Amygdala (tissue), 56 donors: ENCODE results near the gene FBXO11.

ENCODE experiments used
- DNase-seq, 56 donors: peaks; one replicate each; lab custom pipeline; 2025; lab: John Stamatoyannopoulos, UW

Gene FBXO11

DNA sequence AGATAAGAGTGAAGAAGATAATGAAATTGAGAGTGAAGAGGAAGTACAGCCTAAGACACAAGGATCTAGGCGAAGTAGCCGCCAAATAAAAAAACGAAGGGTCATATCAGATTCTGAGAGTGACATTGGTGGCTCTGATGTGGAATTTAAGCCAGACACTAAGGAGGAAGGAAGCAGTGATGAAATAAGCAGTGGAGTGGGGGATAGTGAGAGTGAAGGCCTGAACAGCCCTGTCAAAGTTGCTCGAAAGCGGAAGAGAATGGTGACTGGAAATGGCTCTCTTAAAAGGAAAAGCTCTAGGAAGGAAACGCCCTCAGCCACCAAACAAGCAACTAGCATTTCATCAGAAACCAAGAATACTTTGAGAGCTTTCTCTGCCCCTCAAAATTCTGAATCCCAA is 107.7 kb downstream of the FBXO11 start:
- DNase-seq = peak in 1 of 56 donors; percentile 21

DNA sequence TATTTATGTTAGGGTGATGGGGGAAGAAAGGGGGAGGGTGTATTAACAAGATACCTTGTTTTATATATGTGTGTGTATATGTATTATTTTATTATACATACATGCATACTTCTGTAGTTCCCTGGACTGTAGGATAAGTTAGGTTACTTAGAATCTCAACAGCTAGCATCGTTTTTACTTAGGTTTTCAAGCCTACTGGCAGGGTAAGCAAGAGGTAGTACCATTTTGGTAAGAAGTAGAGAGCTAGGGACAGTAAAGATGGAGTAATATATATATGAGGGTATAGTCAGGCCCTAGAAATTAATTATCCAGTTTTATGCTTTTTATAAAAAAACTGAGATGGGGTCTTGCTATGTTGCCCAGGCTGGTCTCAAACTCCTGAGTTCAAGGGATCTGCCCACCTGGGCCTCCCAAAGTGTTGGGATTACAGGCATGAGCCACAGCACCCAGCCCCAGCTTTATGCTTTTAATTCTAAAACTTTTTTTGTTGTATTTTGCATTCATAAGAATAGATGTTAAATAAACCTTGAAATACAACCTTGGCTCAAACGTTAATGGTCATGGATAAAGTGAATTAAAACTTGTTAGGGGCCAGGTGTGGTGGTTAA is 110.1 kb downstream of the FBXO11 start:
- no peak for DNase-seq

GRCh38 chr2:47785986-47786385 is 120.3 kb downstream of the FBXO11 start:
- no peak for DNase-seq

- DNase-seq = peak in 3 of 56 donors; percentile 2 to 6 (median 5)
Observed at GRCh38 chr2:47784352-47784851, 121.9 kb downstream of the FBXO11 start.

DNA sequence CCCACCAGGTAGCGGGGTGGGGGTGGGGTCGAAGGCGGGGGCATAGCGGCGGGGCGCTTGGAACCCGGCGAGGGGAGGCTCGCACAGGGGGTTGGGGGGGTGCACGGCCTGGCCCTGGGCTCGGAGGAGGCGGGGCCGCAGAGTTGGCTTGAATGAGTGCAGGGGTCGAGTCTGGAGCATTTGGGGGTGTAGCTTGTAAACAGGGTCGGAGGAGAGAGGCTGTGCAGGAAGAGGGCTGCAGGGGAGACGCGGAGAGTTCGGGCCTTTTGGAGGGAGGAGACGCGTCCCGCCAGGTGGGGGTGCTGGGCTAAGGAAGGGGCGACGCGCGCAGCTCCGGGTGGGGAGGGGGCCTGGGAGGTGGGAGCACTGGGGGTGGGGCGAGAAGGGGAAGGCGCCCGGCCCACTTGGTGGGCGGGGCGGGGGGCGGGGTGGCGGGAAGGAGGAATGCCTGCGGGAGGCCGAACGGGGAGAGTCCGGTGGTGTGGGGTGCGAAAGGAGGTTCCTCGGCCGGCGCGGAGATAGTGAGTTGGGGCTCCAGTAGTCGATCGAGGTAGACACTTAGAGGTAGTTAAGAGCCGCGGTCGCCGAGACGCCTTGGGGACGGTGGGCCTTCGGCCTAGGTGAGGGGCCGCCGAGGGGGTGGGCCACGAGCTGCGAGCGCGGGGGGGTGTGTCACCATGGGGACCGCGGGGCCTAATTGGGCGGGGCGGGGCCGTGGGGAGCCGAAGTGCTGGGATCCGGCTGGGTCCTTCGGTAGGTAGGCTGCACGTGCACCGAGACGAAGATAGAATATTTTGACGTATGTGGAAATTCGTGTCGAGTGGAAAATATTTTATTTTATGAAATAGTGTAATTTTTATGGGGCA is 122.6 kb downstream of the FBXO11 start:
- DNase-seq = peak in 44 of 56 donors; percentile 13 to 74 (median 54)

DNA sequence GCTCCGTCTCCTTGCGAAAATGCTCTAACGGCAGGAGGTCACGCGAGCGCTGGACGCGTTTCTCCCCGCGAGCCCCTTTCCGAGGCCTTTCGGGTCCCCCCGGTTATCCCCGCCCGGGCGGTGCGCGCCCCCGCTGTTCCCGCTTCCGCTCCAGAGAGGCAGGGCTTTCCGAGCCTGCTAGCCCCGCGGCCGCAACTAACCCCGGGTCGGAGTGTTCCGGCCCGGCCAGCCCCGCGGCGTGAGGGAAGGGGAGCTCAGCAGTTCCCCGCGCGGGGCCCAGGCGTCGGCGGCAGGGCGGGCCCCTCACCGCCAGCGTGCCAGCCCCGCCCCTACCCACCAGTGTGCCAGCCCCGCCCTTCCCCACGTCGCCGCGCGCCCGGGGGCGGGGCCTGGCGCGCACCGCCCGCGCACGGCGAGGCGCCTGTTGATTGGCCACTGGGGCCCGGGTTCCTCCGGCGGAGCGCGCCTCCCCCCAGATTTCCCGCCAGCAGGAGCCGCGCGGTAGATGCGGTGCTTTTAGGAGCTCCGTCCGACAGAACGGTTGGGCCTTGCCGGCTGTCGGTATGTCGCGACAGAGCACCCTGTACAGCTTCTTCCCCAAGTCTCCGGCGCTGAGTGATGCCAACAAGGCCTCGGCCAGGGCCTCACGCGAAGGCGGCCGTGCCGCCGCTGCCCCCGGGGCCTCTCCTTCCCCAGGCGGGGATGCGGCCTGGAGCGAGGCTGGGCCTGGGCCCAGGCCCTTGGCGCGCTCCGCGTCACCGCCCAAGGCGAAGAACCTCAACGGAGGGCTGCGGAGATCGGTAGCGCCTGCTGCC is 123.4 kb downstream of the FBXO11 start, which contains the start of gene MSH6:
Gene MSH6 (plus strand): TSS at position 475 of the 815 bp plus-strand sequence. CDS start 89 bp downstream, at position 564.
- DNase-seq = peak; percentile 33 to 94 (median 84)

DNA sequence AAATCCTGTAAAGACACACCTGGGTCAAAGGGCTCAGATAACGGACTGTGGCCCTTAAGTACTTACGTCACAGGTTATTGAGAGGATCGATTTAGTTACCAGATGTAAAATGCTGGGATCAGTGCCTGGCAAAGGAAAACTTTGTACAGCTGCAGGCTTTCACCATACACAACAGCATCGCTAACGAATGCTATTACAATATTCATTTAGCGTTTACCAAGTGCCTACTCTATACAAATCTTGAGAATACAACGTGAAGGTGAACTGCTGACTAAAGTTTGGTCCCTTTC is 124.0 kb downstream of the FBXO11 start:
- no peak for DNase-seq

DNA sequence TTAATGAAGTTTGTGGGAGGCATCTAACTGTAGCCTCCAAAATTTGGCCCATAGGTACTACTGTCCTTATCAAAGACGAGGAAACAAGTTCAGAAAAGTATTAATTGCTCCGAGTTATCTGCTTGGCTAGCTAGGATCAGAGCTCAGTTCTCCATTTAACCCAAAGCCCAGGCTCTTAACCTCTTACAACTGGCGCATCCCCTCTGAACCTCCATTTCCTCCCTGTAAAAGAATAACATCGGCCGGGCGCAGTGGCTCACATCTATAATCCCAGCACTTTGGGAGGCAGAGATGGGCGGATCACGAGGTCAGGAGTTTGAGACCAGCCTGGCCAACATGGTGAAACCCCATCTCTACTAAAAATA is 126.9 kb downstream of the FBXO11 start:
- DNase-seq = no peak

DNA sequence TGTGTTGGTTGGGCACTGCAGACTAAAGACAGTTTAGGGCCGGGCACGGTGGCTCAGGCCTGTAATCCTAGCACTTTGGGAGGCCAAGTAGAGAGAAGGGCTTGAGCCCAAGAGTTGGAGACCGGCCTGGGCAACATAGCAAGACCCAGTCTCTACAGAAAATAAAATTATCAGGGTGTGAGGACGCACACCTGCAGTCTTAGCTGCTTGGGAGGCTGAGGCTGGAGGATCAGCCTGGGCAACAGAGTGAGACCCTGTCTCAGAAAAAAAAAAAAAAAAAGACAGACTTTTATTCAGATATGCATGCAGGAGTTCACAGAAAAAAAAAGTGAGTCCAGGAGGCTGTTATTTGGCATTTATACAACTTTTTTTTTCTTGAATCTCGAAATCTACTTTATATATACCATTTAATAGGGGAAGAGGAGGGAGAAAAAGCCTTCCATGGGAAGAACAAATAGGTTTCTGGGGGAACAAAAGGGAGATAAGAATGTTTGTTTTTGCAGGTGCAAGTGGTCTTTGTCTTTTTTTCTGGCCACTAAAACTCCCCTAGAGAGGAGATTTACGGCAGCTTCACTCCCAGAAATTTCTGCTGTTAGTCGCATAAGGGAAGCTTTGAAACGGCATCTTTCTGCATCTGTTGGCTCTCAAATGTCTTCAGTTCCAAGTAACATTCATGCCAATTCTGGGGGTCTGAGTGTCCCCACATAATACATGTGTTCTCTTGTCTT is 127.4 kb downstream of the FBXO11 start:
- DNase-seq = no peak

DNA sequence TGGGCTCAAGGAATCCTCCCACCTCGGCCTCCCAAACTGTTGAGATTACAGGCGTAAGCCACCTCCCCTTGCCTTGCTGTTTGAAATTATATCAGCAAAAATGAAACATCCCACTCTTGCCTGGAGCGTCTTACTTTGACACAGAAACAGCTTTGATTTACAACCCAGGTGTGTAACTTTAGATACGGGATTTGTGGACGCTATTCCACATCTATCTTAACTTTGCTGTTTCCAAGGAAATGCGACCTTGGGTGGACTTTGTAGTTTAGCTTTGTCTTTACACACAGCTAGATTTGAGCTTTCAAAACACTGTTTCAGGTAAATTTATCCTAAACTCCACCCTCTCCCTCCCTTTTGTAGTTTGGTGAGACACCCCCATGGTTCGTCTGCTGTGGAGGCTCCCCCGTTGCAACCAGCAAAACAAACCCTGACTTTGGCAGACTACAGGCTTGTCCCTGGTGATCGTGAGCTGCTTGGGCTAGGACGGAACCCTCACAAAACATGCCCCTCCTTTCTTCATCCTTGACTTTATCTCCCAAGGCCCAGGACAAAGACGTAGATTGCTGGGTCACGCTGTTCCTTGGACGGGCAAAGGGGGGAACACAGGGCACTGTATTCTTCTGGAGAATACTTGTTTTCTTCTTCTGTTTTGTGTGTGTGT is 128.9 kb downstream of the FBXO11 start:
- no peak for DNase-seq

GRCh38 chr2:47774567-47774966 is 131.7 kb downstream of the FBXO11 start:
- no peak for DNase-seq

DNA sequence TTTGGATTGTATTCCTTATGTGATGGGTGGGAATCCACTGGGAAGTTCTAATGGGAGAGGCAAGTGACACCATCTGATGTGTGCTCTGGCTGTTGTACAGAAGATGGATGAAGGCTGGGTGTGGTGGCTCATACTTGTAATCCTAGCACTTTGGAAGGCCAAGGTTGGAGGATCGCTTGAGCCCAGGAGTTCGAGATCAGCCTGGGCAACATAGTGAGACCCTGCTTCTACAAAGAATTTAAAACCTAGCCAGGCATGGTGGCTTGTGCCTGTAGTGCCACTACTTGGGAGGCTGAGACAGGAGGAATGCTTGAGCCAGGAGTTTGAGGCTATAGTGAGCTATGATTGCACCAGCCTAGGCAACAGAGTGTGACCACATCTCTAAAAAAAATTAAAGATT is 134.0 kb downstream of the FBXO11 start:
- DNase-seq = no peak

- peak in 34 of 56 donors; percentile 4 to 82 (median 51) for DNase-seq
Observed at GRCh38 chr2:47771211-47771610, 135.1 kb downstream of the FBXO11 start.

DNA sequence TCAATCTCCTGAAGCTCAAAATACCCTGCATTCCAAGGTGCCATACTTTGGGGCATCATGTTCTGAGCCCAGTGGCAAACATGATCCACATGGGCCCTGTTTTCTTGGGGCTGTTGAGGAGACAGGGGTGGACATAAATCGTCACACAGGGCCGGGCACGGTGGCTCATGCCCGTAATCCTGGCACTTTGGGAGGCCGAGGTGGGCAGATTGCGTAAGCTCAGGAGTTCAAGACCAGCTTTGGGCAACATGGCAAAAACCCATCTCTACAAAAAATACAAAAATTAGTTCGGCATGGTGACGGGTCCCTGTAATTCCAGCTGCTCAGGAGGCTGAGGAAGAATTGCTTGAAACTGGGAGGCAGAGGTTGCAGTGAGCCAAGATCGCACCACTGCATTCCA is 137.0 kb downstream of the FBXO11 start:
- DNase-seq = no peak

- peak in 53 of 56 donors; percentile 5 to 79 (median 45) for DNase-seq
Observed at GRCh38 chr2:47767880-47768609, 138.3 kb downstream of the FBXO11 start.

- DNase-seq = peak in 1 of 56 donors; percentile 37
Observed at GRCh38 chr2:47767497-47767844, 138.8 kb downstream of the FBXO11 start.

DNA sequence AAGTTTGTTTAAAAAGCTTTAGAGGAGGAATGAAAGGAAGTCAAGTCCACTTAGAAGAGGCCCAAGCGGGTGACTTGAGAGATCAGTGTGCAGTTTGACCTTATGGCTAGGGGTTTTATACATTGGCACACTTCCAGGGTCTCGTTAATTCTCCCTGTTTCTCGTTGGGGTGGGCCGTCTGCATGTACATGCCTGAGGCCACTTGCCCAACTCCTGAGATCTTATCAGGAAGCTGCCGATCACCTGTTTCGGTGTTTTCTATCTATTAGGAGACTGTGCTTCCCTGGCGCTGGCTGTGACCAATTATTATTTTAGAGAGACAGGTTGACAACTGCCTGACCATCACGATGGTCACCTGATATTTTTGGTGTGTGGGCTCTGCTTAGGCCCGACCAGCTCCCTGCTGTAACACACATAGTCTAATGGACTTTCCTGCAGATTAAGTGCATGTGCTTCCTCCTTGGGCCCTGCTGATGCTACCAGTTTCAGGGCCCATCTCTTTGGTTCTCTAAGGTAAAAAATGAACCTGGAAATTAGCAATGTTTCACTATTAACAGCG is 154.4 kb downstream of the FBXO11 start:
- DNase-seq = peak in 11 of 56 donors; percentile 16 to 43 (median 27)

DNA sequence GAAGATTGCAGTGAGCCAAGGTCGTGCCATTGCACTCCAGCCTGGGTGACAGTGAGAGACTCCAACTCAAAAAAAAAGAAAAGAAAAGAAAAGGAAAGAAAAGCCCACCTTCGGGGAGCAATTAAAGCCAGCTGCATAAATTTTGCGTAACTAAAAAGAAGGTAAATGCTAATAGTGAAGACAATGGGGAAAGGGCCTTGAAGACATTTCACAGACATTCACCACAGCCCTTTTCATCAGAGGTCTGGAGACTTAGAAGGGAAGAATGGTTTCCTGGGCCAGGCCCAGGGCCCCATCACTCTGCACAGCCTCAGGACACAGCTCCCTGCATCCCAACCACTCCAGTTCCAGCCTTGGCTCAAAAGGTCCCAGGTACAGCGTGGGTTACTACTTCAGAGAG is 158.4 kb downstream of the FBXO11 start:
- no peak for DNase-seq

DNA sequence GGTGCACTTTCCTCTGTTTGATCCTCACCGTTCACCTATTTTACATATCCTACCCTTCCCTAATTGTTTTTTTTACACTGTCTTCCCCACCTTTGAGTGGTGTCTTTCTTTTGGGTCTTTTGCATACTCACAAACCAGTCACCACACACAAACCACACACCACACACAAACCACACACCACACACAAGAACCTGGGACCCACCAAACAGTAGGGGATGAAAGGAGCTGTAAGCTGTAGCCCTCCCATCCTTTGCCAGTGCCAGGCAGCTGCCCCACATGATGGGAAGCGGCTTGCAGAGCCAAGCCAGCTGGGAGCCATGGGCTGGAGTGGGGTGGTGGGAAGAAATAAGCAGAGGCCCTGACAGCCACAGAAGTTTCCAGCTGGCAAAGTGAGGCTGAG is 162.2 kb downstream of the FBXO11 start:
- no peak for DNase-seq
